IPS-18a (cell line): ENCODE data around the gene ARL4A.
A peak's percentile ranks its signal among the peaks of the same experiment; 100 is the strongest.

Experiments
- H3K27ac ChIP-seq: one replicate; pipeline ENCODE4 v1.5.1; 2013; ENCODE audit warnings: low read length
- H3K27me3 ChIP-seq: one replicate; pipeline ENCODE4 v1.6.1; 2013; ENCODE audit warnings: mild to moderate bottlenecking, low read length; ENCODE audit not compliant: control insufficient read depth, insufficient read depth
- H3K36me3 ChIP-seq: one replicate; pipeline ENCODE4 v1.6.1; 2013; ENCODE audit warnings: low read depth, low read length; ENCODE audit not compliant: control insufficient read depth
- H3K4me1 ChIP-seq: one replicate; pipeline ENCODE4 v1.6.1; 2013; ENCODE audit warnings: low read depth, low read length; ENCODE audit not compliant: control insufficient read depth
- H3K4me3 ChIP-seq: one replicate; pipeline ENCODE4 v1.5.1; 2013; ENCODE audit warnings: low read length
- H3K9ac ChIP-seq: one replicate; pipeline ENCODE4 v1.6.1; 2013; ENCODE audit warnings: mild to moderate bottlenecking, low read length, moderate library complexity
- H3K9me3 ChIP-seq: one replicate; pipeline ENCODE4 v1.6.1; 2013; ENCODE audit warnings: low read depth, low read length; ENCODE audit not compliant: control insufficient read depth

Gene ARL4A

DNA sequence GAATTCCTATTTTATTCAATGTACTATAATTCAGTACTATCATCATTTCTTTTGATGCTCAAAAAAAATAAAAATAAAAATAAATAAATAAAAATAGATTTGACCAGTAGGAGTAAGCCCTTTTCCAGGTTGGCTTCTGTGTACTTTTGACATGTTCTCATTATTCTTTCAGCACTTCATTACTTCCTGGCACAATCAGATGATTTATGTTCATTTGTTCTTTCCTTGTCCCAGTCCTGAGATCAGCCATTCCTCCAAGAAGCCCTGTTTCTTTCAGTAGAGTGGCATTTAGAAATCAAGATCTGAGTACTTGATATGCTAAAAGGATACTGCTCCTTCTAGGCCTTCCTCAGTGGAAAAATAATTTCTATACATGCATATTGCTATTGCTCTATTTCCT lies 20.9 kb downstream of the ARL4A start:
- Histone ChIP-seq H3K27ac (no peak overlapping the region), H3K4me3 (no peak overlapping the region), H3K9ac (no peak overlapping the region), H3K4me1 (peaks cover 12% of the 10 kb centered on the region), H3K9me3 (no peaks in the 10 kb centered on the region), H3K27me3 (no peaks in the 10 kb centered on the region), H3K36me3 (no peaks in the 10 kb centered on the region)

DNA sequence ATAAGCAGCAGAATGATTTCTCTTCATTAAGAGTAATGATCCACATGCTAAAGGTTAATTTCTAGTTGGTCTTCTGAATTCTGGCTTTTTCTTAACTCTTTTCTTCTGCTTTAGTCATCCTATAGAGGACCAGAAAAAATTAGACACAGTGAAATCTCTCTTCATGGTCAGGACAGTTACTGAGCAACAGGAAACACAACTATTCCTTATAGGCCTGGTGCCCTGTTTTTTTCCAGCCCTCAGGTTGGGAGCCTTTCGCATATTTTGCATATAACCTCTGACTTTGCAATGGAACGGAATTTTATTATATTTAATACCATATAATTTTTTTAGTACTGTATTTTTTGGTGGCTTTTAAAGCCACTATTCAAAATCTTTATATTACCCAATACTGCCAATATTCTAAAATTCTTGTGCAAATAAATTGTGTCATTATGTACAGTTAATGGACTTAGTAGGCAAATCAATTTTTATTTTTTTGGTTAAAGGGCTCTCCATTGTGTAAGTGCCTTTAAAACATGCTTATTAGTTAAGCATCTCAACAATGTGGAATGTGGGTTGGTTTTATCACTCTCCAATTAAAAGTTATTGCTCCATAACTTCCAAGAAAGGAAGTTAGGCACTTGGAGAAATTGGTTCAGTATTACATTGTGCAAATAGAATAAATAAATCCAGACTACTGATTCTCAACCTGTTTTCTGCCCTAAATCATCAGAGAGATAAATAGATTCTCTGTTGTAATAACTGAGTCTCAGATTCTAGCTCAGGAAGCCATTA lies 22.5 kb downstream of the ARL4A start:
- Histone ChIP-seq H3K36me3 (no peaks in the 10 kb centered on the region), H3K27ac (no peak overlapping the region), H3K9ac (no peak overlapping the region), H3K4me1 (peaks cover 24% of the 10 kb centered on the region), H3K9me3 (no peaks in the 10 kb centered on the region), H3K27me3 (no peaks in the 10 kb centered on the region), H3K4me3 (no peak overlapping the region)

- Histone ChIP-seq H3K27ac (no peak overlapping the region), H3K4me3 (no peak overlapping the region), H3K9ac (no peak overlapping the region), H3K36me3 (no peaks in the 10 kb centered on the region), H3K27me3 (no peaks in the 10 kb centered on the region), H3K4me1 (peaks cover 34% of the 10 kb centered on the region), H3K9me3 (no peaks in the 10 kb centered on the region)
Observed at GRCh38 chr7:12711124-12711523, 23.7 kb downstream of the ARL4A start.

- no peaks in the 10 kb centered on the region for H3K9me3 ChIP-seq
- H3K27ac ChIP-seq = no peak overlapping the region
- no peak overlapping the region for H3K9ac ChIP-seq
- no peaks in the 10 kb centered on the region for H3K36me3 ChIP-seq
- H3K4me1 ChIP-seq = peaks cover 41% of the 10 kb centered on the region
- no peak overlapping the region for H3K4me3 ChIP-seq
- peaks cover 8% of the 10 kb centered on the region for H3K27me3 ChIP-seq
Observed at GRCh38 chr7:12712236-12712635, 24.8 kb downstream of the ARL4A start.

DNA sequence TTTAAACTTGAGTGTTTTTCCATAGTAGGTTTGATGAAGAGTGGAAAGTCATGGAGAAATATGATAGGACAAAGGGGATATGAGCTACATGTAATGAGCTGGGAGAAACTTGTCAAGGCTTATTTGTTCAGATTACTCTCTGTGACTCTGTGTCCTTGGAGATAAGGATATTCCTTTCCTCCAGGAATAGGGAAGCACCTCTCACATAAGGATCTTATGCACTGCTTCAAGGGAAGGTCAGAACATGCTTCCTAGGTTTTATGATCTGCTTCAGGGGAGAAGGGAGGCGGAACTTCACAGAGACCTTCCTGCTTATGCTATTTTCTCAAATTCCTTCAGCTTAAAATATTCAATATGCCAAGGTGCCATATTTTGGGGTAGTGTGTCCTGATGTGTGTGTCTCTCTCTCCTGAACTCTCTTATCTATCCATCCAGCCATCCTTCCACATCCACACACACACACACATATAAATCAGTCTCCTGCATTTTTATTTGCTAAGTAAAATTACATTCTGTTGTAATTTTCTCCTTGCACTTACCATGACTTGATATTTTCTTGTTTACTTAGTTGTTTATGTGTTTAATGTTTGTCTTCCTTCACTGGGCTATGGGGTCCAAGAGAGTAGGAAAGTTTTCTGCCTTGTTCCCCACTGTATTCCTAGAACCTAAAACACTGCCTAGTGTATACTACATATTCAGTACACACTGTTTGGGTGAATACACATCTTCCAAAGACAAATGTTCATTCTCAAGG lies 26.4 kb downstream of the ARL4A start:
- Histone ChIP-seq H3K9ac (no peak overlapping the region), H3K4me1 (peaks cover 41% of the 10 kb centered on the region), H3K27ac (no peak overlapping the region), H3K36me3 (no peaks in the 10 kb centered on the region), H3K9me3 (no peaks in the 10 kb centered on the region), H3K4me3 (no peak overlapping the region), H3K27me3 (peaks cover 10% of the 10 kb centered on the region)

- Histone ChIP-seq H3K27ac (no peak overlapping the region), H3K4me3 (no peak overlapping the region), H3K27me3 (peaks cover 10% of the 10 kb centered on the region), H3K36me3 (no peaks in the 10 kb centered on the region), H3K9ac (no peak overlapping the region), H3K4me1 (peaks cover 47% of the 10 kb centered on the region), H3K9me3 (no peaks in the 10 kb centered on the region)
Observed at GRCh38 chr7:12714379-12714737, 26.9 kb downstream of the ARL4A start.

- H3K4me1 ChIP-seq = peaks cover 52% of the 10 kb centered on the region
- H3K27me3 ChIP-seq = peaks cover 10% of the 10 kb centered on the region
- peak overlapping the region; percentile 62 for H3K9ac ChIP-seq
- H3K36me3 ChIP-seq = no peaks in the 10 kb centered on the region
- no peaks in the 10 kb centered on the region for H3K9me3 ChIP-seq
- peak overlapping the region; percentile 66 for H3K27ac ChIP-seq
- H3K4me3 ChIP-seq = peak overlapping the region; percentile 47
Observed at GRCh38 chr7:12715372-12716133, 28.1 kb downstream of the ARL4A start.

GRCh38 chr7:12716134-12716681 lies 28.8 kb downstream of the ARL4A start:
- Histone ChIP-seq H3K27me3 (peaks cover 10% of the 10 kb centered on the region), H3K9me3 (no peaks in the 10 kb centered on the region), H3K36me3 (no peaks in the 10 kb centered on the region), H3K4me3 (no peak overlapping the region), H3K9ac (no peak overlapping the region), H3K4me1 (peaks cover 52% of the 10 kb centered on the region), H3K27ac (no peak overlapping the region)

GRCh38 chr7:12716722-12717121 lies 29.3 kb downstream of the ARL4A start:
- Histone ChIP-seq H3K4me1 (peaks cover 52% of the 10 kb centered on the region), H3K36me3 (no peaks in the 10 kb centered on the region), H3K4me3 (no peak overlapping the region), H3K9ac (no peak overlapping the region), H3K27me3 (peaks cover 10% of the 10 kb centered on the region), H3K9me3 (no peaks in the 10 kb centered on the region), H3K27ac (no peak overlapping the region)

- Histone ChIP-seq H3K27ac (no peak overlapping the region), H3K9ac (no peak overlapping the region)
Observed at GRCh38 chr7:12719141-12719919, 31.9 kb downstream of the ARL4A start.

More at GRCh38 chr7:12719141-12719919, 31.9 kb downstream of the ARL4A start:
- Histone ChIP-seq H3K9me3 (no peaks in the 10 kb centered on the region), H3K27me3 (peaks cover 10% of the 10 kb centered on the region), H3K36me3 (no peaks in the 10 kb centered on the region), H3K4me1 (peaks cover 46% of the 10 kb centered on the region), H3K4me3 (no peak overlapping the region)
